AG08395 (cell line): ENCODE data around the gene KIF14.

ENCODE experiments used
- DNase-seq: peaks from one replicate; pipeline ENCODE4 v3.0.0; 2012; ENCODE audit warnings: mixed read lengths, low spot score

Gene KIF14, protein sequence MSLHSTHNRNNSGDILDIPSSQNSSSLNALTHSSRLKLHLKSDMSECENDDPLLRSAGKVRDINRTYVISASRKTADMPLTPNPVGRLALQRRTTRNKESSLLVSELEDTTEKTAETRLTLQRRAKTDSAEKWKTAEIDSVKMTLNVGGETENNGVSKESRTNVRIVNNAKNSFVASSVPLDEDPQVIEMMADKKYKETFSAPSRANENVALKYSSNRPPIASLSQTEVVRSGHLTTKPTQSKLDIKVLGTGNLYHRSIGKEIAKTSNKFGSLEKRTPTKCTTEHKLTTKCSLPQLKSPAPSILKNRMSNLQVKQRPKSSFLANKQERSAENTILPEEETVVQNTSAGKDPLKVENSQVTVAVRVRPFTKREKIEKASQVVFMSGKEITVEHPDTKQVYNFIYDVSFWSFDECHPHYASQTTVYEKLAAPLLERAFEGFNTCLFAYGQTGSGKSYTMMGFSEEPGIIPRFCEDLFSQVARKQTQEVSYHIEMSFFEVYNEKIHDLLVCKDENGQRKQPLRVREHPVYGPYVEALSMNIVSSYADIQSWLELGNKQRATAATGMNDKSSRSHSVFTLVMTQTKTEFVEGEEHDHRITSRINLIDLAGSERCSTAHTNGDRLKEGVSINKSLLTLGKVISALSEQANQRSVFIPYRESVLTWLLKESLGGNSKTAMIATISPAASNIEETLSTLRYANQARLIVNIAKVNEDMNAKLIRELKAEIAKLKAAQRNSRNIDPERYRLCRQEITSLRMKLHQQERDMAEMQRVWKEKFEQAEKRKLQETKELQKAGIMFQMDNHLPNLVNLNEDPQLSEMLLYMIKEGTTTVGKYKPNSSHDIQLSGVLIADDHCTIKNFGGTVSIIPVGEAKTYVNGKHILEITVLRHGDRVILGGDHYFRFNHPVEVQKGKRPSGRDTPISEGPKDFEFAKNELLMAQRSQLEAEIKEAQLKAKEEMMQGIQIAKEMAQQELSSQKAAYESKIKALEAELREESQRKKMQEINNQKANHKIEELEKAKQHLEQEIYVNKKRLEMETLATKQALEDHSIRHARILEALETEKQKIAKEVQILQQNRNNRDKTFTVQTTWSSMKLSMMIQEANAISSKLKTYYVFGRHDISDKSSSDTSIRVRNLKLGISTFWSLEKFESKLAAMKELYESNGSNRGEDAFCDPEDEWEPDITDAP (N-terminal part only)

DNA sequence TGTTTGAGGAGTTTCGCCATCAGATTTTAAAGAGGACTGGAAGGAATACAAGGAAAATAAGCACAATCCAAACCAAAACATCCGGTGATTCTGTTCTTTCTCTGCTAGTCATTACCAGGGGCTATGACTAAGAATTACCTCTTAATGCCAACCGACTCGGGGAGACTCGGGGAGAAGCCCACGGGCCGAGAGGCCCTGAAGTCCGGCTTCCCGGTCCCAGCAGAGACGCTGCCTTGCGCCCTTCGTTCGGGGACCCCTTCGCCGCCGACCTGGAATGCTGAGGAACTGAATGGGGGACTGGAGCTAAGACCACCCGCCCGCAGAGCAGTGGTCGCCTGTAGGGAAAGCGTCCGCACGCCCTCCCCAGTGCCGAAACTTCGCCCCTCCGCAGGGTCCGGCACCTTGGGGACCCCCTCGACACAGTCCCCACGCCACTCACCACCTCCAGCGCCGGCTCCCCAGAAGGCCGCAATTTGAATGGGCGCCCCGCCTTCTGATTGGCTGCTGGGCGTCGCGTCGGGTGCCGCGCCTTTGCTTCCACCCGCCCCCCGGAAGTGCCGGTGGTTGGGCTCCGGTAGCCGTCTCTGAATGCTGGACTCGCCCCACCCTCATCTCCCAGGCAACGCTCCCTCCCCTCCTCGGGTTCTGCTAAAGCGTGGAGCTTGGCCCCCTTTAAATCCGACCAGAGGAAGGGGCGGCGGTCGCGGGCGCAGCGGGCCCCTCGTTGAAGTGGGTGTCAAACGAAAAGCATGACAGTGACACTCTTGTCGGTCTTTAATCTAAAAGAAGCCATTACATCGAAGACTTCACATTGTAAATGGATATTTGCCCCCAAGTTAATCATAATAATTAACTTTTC is at the start of gene KIF14:
KIF14 (minus strand) TSS at position 479 of the 859 bp plus-strand sequence. CDS start 2,028 bp downstream, outside the sequence.
- peak; percentile 98 for DNase-seq

DNA sequence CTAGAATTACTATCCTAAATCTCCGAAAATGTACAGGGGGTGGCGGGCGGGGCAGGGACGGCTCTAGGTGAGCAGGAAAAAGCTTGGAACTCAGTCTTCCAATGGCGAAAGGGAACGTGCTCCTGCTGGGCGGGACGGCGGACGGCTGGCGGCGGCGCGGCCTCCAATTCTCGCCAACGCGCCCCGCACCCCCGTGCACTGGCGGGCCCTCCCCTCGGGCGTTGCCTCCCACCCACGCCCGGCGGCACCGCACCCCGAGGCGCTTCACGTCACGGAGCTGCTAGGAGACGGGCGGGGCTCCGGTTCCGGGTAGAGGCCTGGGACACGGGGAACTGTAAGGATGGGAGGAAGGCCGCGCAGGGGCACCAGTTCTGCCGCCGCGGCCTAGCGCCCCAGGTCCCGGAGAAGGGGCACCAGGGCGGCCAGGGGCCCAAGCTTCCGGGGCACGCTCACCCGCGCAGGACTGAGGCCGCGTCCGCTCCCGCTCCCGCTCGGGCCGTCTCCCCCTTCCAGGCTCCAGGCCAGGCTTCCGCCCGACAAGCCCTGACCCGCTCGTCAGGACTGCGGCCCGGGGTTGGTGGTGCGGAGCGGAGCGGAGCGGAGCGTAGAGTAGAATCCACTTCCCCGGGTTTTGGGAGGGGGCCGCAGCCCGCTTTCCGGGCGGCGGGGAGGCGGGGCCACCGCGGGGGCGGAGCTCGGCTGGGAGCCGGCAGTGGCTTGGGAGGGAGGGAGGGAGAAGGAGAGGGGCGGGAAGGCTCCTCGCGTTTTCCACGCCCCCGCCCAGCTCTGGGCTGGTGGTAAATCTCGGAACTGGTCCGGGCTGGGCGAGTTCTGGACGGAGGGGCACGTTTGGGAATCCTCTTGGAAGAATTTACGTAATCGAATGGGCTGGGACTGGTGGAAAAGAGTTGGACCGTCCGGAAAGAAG is 49.0 kb upstream of the KIF14 start, which contains the start of gene DDX59:
DDX59 (minus strand) TSS at position 594 of the 928 bp plus-strand sequence. CDS start 3,167 bp downstream, outside the sequence.
- DNase-seq: peak; percentile 97

DNA sequence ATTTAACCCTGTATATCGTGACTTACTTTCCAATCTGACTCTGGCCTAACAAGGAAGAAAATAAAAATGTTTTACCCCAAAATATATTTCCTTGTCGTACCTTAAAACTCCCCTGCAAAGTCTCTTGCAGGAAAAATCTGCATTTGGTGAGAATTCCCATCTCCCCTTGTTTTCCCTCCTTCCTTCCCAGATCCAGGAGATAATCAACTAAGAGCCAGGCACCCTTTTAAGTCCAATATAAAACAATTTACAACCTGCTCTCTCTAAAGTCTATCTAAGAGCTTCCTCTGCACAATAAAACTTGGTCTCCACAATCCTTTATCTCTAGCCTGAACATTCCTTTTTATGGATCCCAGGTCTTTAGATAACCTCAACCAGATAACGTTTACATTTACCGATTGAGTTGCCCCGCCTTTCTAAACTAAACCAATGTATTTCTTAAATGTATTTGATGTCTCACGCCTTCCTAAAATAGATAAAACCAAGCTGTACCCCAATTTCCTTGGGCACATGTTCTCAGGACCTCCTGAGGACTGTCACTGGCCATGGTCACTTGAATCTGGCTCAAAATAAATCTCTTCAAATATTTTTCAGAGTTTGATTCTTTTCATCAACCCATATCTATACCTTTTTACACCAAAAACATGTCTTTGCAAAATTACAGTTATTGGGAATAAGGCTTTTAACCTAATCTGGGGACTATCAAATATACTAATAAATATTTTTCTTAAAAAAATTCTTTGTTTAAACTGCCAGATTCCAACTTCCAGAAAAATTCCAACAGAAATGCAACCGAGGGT is 48.2 kb upstream of the KIF14 start:
- no peak for DNase-seq

DNA sequence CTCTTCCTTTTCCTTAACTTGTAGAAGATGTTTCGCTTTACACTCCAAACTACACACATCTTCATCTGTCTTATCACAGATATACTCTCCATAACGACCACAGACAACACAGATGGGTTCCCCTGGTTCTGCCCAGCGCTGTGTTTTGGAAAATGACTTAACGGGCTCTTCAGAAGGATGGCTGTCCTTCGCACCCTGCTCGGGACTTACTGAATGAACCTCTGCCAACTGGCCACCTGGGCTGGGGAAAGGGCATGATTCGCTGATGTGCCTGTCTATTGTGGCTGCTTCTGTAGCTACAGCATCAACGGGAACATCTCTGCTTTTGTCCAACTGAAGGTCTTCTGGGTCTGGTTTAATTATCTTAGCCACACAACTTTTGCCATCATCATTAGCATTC is 45.8 kb upstream of the KIF14 start:
- no peak for DNase-seq

DNA sequence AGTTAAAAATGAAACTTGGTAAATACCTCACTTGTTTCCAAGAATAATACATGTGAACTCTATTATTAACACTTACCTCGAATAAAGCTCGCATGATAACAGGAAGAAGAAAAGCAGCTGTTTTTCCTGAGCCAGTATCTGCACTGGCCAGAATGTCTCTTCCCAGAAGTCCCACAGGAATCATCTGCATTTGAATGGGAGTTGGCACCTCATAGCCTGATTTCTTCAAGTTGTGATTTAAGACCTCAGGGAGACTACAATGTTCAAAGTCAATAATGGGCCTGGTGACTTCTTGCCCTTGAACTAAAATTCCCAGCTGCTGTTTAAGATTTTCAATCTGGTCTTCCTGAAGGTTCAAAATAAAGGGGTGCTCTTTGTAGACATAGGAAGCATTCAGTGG is 45.3 kb upstream of the KIF14 start:
- no peak for DNase-seq

DNA sequence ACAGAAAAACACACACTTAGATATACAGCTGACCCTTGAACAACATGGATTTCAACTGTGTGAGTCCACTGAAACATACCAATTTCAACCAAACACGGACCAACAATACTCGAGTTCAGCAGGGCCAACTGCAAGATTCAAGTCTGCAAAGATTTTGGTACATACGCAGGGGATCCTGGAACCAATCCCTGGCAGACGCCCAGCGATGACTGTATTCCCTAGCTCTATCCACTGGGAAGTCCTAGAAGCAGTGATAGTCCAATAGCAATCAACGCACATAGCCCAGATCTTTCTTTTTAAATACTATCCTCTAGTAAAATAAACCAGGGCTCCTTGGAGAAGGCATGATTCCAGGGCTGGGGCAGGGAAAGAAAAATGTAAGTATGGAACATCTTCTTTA is 40.2 kb upstream of the KIF14 start:
- no peak for DNase-seq

DNA sequence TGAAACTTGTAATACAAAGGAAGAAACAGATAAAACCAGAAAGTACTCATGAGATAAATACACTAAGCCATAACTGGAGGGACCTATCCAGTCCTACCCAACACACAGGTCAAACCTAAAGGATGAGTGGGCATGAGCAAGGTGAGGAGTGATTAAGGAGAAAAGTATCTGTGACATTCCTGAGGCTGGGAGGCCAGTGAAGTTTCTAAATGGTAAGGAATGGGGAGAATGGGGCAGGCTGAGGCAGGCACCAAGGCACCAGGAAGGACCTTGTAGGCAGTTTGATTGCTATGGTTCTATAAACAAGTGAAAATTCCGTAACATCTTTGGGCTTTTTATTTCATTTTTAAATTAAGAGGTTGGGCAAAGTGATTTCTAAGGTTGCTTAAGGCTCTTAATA is 38.7 kb upstream of the KIF14 start:
- peak; percentile 10 for DNase-seq

DNA sequence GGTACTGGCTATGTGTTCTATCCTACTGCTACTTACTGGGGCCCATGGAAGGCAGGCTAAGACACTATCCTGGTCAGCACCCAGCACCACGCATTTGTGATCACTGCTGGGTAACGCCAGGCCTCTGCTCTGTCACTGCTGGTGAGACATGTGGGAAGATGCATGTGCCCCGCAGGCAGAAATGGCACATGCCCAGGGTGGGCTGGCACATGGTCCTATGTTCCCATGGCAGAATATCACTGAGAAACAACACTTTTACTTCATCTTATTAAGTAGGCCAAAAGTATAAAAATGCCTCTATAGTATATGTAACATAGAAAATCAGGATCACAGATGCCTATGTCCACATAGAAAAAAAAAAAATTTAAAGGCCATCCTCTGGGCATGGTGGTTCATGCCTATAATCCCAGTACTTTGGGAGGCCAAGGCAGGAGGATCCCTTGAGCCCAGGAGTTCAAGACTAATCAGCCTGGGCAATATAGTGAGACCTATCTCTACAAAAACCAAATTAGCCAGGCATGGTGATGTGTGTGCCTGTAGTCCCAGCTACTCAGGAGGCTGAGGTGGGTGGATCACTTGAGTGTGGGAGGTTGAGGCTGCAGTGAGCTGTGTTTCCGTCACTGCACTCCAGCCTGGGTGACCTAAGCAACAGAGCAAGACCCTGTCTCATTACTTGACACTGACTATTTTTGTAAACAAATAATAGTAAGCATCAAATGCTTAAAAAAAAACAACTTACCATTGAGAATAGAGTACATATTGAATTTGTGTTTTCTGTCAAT is 37.7 kb upstream of the KIF14 start:
- DNase-seq: no peak

DNA sequence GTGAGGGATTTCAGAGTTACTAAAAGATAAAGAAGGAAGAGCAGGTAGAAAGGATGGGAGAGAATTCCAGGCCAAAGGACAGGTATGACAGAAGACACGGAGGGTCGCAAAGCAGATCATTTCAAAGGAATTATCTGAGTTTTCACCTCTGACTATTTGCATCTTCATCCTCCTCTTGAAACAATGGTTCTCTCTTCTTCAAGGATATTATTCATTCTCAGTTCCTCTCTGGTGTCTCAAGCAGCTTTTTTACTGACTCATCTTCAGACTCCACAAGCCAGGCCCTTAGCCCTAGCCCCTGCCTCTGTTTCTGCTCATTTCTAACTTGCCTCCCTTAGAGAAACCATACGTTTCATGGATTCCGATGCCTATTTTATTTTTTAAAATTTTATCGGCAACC is 34.1 kb upstream of the KIF14 start:
- no peak for DNase-seq

DNA sequence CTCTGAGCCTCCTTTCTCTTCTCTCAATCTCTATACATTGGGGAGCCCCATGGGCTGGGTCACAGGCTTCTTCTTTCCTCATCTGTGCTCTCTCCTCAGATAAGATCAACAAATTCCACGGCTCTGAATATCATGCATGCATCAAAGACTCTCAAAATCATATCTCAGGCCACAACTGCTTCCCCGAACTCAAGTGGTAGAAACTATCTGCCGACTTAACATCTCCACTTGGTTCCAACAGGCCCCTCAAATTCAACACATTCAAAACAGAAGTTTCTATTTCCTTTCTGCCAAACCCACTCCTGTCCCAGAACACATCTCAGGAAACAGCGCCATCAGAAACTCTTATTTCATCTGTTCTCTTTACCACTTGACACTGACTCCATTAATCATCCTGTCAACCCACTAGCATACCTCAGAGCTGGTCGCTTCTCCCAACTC is 32.5 kb upstream of the KIF14 start:
- DNase-seq: no peak

DNA sequence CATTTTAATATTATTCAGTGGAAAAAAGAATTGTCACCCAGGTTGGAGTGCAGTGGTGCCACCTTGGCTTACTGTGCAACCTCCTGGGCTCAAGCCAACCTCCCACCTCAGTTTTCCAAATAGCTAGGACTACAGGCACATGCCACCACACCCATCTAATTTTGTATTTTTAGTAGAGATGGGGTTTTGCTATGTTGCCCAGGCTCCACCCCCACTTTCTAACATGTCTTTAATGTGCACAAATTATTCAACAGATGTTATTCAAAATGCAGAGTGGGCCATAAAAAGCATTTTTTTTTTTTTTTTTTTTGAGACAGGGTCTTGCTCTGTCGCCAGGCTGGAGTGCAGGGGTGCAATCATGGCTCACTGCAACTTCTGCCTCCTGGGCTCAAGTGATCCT is 31.8 kb upstream of the KIF14 start:
- DNase-seq: no peak

DNA sequence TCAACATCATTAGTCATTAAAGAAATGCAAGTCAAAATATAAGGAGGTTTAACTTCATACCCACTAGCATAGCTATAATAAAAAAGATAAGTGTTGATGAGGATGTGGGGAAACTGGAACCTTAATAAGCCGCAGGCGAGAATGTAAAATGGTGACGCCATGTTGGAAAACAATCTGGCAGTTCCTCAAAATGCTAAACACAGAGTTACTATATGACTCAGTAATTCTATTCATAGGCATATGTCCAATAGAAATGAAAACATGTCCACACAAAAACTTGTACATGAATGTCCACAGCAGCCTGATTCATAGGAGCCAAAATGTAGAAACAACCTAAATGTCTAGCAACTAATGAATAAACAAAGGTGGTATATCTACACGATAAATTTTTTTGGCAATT is 26.0 kb upstream of the KIF14 start:
- no peak for DNase-seq

DNA sequence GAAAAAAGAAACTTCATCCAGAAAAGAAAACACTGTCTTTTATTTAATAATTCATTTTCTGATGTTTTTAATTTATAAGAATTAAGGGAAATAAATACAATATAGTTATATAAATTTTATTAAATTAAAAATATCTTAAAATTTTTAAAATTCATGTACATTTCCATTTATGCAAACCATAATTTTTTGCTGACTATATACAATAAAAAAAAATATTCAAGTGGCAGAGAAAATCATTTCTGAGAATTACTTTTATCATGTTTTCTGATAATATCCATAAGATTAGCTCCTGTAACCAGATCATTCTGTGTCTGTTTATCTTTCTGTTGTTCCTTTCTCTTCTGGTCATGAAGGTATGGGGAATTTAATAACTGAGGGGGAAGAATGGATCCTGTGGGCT is 23.5 kb upstream of the KIF14 start:
- DNase-seq: no peak

DNA sequence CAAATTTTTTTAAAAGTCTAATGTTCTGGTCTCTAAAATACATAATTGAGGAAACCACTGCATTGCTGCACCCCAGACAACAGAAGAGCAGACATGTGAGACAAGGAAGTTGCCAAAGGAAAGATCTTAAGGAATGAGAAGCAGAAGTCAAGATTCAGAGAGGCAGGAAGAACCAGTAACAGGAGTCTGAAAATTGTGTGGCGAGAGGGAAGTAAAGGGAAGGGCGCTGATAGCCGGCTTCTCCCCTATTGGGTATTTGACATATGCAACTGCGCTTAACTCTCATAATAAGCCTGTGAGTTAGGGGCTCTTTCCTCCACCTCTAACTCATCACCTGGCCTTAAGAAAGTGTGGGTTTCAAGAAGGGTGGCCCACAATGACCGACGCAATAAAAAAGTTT is 21.9 kb upstream of the KIF14 start:
- no peak for DNase-seq

DNA sequence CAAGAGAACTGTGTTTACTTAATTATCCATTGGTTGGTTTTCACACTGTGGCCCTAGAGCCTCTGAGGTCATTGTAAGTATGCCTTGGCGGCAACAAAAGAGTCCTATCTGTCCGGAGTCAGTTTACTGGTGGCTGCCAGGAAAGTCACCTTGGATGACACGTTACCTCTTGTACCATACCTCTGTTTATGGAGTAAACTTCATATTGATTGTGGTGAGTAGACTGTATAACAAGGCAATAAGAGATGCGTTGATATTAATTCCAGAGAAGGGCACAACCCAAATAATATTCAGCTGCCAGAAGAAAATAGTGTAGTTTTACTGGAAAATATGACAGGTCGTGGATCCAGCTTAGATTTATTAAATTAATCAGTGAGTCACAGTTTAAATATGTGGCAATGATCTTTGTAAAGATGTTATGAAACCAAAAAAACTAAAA is 20.4 kb upstream of the KIF14 start:
- no peak for DNase-seq

DNA sequence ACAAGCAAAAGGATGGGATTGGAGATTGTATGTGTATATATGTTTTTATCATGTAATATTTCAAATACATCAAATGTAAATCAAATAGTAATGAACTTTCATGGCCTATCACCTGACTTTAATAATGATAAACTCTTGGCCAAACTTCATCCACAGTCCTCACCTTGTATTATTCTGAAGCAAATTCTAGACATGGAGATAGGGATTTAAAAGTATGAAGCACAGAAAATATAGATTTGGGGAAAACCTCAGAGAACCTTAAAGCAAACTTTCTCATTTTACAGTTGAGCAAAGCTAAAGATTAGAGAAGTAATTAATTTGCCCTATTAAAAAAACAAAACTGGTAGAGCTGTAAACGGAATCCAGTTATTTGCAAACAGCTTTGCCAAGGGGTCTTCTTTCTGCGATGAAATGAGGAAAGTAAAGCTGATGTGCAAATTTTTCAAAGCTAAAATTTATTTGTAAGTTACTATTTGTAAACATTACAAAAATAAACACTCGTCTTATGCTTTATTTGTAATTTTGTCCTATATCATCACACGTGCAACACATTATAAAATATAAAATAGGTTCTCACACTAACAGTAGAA is 19.9 kb upstream of the KIF14 start:
- no peak for DNase-seq

DNA sequence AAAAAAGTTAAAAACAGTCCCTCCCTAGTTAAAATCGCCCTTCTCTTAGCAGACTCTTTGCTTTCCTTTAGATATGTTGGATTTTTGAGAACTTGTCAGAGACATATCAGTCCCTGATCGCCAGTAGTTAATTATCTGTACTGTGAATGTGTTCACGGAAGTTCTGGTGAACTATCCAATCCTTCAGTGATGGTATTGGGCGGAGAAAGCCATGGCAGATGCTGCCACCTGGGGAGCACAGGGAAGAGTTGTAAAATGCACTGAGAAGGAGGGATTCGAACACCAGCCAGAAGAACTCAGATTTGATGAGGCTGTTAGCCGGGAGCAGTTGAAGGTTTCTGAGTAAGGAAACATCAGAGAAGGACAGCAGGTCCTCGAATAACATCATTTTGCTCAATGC is 17.5 kb upstream of the KIF14 start:
- DNase-seq: no peak

DNA sequence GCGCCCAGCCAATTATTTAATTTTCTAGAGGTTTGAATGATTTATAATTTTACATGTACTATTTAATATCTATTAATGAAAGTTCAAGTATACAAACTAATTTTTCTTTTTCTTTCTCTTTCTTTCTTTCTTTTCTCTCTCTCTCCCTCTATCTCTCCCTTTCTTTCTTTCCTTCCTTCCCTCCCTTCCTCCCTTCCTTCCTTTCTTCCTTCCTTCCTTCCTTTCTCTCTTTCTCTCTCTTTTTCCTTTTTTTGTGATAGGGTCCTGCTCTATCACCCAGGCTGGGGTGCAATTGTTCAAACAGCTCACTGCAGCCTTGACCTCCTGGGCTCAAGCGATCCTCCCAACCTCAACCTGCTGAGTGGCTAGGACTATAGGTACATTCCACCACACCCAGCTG is 16.1 kb upstream of the KIF14 start:
- no peak for DNase-seq
